NCI-H187 (cell line): Measurements from ENCODE around the gene TTLL4.

Experiments used
- DNase-seq, 2 experiments: peaks; one replicate each; lab custom pipeline; 2025; lab: John Stamatoyannopoulos, UW

The TTLL4 gene

GRCh38 chr2:218786133-218786532 lies 75.5 kb downstream of the TTLL4 start:
- DNase-seq: no peak

GRCh38 chr2:218788529-218789255 lies 78.1 kb downstream of the TTLL4 start:
- DNase-seq: no peak

GRCh38 chr2:218792433-218792832 lies 81.8 kb downstream of the TTLL4 start:
- no peak for DNase-seq

GRCh38 chr2:218796691-218797090 lies 86.1 kb downstream of the TTLL4 start:
- DNase-seq: no peak

- no peak for DNase-seq
Measured at GRCh38 chr2:218798767-218799504, 88.3 kb downstream of the TTLL4 start.

- DNase-seq: no peak
Measured at GRCh38 chr2:218799990-218800389, 89.4 kb downstream of the TTLL4 start.

- no peak for DNase-seq
Measured at GRCh38 chr2:218802386-218802994, 91.9 kb downstream of the TTLL4 start.

- no peak for DNase-seq
Measured at GRCh38 chr2:218804817-218805216, 94.2 kb downstream of the TTLL4 start.
